ENCODE measurements around the gene SPAG7.

The SPAG7 gene, protein sequence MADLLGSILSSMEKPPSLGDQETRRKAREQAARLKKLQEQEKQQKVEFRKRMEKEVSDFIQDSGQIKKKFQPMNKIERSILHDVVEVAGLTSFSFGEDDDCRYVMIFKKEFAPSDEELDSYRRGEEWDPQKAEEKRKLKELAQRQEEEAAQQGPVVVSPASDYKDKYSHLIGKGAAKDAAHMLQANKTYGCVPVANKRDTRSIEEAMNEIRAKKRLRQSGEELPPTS

DNA sequence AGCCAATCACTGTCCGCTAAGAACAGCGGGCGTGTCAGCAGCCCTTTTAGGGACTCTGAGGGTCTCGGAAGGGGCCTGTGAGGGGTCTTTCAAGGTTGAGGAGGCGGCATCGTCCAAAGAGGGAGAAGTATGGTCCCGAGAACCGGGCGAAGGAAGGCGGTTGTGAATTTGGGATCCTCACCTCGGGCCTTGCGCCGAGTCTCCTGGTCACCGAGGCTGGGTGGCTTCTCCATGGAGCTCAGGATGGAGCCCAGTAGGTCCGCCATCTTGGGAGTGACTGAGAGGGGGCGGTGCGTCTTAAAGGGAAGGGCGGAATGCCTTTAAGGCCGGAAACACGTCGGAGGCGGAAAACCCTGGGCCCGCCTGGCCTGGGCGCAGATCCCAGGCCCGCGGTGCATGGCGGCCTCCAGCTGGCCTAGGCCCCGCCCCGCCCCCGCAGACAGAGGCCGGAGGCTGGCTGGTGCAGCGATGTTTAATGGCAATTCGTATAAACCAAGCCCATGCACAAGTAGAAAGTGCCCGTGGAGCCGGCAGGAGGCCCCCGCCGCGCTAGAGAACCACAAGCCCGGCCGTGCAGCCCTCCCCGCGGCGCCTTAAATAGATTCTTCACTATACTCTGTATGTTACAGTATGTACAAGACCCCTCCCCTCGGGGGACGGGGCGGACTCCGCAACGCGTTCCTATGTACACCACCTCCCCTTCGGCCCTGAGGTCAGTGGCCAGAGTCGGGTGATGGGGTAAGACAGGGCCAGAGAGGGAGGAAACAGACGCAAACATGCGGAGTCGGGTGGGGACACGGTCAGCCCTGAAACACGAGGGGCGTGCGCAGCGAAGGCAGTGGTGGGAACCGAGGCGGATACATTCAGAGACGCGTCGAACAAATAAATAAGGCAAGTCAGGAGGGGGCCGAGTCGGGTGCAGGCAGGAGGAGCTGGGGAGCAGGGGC, at the start of gene SPAG7:
SPAG7 (minus strand) TSS at position 279 of the 947 bp plus-strand sequence; CDS start at position 266, 13 bp downstream.
- TF ChIP-seq, protein P1, sequence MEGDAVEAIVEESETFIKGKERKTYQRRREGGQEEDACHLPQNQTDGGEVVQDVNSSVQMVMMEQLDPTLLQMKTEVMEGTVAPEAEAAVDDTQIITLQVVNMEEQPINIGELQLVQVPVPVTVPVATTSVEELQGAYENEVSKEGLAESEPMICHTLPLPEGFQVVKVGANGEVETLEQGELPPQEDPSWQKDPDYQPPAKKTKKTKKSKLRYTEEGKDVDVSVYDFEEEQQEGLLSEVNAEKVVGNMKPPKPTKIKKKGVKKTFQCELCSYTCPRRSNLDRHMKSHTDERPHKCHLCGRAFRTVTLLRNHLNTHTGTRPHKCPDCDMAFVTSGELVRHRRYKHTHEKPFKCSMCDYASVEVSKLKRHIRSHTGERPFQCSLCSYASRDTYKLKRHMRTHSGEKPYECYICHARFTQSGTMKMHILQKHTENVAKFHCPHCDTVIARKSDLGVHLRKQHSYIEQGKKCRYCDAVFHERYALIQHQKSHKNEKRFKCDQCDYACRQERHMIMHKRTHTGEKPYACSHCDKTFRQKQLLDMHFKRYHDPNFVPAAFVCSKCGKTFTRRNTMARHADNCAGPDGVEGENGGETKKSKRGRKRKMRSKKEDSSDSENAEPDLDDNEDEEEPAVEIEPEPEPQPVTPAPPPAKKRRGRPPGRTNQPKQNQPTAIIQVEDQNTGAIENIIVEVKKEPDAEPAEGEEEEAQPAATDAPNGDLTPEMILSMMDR (IDR thresholded peaks at IDR 0.05): no peak

DNA sequence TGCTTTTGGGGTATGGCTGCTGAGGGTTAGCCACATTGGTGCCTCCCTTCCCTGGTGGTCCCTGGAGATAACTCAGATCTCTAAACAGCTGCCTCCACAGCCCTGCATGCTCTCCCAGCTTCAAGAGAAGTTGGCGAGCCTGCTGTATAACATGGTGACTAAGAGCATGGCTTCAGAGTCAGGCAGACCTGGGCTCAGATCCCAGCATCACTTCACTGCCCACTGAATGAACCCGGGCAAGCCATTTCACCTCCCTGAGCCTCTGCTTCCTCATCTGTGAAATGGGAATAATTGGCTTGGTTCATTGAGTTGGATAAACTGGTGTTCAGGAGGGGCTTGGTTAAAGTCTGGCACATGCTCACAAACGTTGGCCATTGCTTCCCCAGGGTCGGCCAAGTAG, 46.7 kb upstream of the SPAG7 start:
- TF ChIP-seq, protein P1 (IDR thresholded peaks at IDR 0.05): no peak

DNA sequence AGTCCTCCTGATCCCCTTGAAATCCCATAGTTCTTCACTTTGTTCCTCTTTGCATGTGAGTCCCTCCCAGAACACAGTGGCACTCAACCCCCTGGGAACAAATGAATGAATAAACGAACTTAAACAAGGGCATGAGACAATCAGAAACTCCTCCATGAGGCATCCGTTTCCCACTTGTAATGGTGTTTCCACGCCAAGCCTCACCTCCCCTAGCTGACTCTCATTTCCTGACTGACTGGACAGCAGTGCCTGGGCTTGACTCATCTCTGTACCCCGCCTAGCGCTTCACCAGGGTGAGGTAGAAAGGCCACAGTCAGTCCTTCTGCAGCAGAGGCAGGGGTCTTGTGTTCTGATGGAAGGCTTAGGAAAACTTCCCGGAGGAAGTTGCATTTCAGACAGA, 44.3 kb upstream of the SPAG7 start:
- TF ChIP-seq, protein P1 (IDR thresholded peaks at IDR 0.05): no peak

DNA sequence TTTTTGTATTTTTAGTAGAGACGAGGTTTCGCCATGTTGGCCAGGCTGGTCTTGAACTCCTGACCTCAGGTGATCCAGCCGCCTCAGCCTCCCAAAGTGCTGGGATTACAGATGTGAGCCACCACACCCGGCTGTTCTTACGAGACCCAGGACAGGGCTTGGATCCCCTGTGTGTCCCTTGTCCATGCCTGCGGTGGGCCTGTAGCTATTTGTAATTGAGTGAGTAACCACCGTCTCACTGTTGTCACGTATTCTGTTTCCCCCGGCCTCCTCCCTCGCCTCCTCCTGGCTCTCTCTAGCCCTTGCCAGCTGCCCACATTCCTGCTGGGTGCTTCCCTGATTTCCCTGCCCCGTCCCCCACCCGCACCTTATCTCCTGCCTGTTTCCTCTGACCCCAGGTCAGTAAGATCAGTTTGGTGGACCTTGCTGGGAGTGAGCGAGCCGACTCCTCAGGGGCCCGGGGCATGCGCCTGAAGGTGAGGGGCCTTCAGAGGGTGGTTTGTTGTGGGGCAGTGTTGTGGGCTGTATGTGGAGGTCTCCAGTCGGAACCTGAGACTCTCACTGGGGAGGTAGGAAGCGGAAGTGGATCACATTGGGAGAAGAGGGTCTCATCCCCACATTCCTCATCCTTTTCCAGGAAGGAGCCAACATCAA, 35.7 kb upstream of the SPAG7 start:
- TF ChIP-seq, protein P1 (IDR thresholded peaks at IDR 0.05): no peak

DNA sequence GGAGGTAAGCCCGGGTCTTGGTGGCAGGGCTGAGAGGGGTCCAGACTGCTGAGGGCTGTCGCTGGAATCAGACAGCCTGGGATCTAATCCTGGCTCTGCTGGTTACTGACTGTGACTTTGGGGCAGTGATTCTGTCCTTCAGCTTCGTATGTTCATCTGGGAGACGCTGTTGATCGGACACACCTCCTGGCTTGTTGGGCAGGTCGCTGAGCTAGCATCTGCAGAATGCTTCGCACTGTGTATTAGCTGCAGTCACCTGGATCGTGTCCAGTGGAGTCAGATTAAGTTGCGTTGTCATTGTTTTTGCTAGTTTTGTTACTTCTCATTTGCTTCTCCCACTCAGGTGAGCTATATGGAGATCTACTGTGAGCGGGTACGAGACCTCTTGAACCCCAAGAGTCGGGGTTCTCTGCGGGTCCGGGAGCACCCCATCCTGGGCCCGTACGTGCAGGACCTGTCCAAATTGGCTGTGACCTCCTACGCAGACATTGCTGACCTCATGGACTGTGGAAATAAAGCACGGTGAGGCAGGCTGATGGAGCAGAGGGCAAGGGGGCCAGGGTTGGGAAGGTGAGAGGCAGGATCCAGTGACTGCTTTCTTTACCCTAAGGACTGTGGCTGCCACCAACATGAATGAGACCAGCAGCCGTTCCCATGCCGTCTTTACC, 34.6 kb upstream of the SPAG7 start:
- TF ChIP-seq, protein P1 (IDR thresholded peaks at IDR 0.05): no peak

DNA sequence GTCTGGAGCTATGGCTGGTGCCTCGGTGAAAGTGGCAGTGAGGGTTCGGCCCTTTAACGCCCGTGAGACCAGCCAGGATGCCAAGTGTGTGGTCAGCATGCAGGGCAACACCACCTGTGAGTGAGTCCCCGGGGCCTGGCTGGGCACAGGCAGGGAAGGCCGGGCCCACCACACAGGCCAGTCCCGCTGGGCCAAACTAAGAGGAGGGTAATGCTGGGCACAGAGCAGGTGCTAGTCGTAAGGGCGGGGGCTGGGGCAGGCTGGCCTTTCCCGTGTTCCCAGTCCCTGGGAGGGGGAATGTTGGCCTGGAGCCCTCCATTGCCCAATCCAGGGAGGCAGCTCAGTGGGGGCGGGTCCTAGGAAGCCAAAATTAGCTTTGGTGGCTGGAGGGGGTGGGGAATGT, 32.6 kb upstream of the SPAG7 start:
- TF ChIP-seq, protein P1 (IDR thresholded peaks at IDR 0.05): no peak

All from LNCAP (cell line).